Measurements from ENCODE around the gene CD200R1L.
A peak's percentile ranks its signal among the peaks of the same experiment; 100 is the strongest.
"Not testable (repeated sequence)": the region's sequence is repeated elsewhere in the genome, so short reads cannot be mapped to it uniquely, and the experiment has no call there.

The CD200R1L gene, protein sequence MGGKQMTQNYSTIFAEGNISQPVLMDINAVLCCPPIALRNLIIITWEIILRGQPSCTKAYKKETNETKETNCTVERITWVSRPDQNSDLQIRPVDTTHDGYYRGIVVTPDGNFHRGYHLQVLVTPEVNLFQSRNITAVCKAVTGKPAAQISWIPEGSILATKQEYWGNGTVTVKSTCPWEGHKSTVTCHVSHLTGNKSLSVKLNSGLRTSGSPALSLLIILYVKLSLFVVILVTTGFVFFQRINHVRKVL

DNA sequence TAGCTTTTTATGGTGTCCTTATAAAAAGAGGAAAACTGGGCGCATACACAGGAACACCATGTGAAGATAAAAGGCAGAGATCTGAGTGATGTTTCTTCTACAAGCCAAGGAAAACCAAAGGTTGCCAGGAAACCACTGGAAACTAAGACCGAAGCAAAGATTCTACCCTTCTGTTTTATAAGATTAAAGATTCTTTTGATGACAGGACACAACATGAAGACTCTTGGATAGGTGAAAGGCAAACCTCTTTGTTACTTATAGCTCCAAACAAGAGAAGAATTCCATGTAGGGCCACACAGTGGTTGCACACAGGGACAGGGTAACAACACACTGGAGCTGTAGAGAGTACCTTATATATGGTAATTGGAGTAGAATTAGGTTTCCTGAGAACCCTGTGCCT lies at the start of gene CD200R1L:
TSS of gene CD200R1L (minus strand) at position 101 of the 400 bp plus-strand sequence. CDS start 17,497 bp downstream, outside the sequence.
- DNase-seq (ENCODE audit: low read depth), result no peak

DNA sequence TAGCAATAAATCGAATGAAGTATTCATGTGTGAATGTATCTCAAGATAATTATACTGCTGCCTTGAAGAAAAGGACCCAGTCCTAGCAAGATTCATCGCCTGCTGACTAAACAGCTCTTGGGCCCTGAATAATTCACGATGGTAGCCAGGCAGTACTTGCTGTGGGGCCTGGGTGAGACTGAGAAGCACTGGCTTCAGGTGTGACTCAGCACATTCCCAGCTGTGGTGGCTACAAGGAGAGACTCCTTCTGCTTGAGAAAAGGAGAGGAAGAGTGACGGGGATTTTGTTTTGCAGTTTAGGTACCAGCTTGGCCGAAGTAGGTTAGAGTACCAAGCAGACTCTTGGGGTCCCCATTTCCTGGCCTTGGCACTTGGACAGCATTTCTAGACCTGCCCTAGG lies 47.6 kb upstream of the CD200R1L start:
- DNase-seq (ENCODE audit: low read depth), result no peak

DNA sequence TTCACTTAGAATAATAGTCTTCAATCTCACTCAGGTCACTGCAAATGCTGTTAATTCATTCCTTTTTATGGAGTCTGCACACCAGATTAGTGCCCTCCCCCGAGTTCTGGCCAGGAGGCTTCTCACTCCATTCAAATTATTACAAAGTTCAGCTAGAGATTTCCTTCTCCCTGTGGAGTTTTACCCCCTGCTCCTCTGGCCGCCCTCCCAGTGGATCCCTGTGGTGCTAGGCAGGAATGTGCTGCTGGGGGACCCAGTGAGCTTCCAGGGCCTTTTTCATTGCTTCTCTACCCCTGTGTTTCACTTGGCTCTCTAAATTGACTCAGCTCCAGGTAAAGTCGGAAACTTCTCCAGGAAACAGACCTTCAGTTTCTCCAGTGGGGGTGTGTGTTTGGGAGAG lies 42.7 kb upstream of the CD200R1L start:
- DNase-seq (ENCODE audit: low read depth), result no peak

DNA sequence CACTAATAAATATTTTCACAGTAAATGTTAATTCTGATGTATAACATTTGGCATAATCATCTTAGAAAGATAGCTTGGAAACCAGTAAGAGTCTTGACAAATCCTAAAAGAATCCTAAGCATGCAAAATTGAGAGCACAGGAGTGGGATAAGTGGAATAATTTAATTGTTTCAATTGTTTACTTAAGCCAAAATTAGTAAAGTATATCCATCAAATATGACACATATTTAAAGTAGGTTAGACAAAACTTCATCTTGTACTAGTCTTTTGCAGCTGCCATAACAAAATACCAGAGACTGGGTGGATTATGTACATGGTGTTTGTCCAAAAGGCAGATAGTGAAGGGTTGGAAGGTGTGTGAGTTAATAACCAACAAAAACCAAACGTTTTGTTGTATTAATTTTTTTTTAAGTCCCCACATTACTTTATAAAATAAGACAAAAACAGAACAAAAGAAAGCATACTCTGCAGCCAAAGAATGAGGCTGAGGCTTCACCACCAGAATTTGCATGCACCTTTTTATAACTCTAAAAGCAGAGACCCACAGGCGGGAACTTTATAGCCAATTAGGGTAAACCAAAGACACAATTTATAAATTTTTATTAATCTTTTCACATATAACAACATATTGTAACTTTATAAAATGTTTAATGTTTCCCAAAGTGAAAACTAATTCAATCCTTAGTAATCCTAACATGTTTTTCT lies 41.9 kb upstream of the CD200R1L start:
- DNase-seq (ENCODE audit: low read depth), result no peak

DNA sequence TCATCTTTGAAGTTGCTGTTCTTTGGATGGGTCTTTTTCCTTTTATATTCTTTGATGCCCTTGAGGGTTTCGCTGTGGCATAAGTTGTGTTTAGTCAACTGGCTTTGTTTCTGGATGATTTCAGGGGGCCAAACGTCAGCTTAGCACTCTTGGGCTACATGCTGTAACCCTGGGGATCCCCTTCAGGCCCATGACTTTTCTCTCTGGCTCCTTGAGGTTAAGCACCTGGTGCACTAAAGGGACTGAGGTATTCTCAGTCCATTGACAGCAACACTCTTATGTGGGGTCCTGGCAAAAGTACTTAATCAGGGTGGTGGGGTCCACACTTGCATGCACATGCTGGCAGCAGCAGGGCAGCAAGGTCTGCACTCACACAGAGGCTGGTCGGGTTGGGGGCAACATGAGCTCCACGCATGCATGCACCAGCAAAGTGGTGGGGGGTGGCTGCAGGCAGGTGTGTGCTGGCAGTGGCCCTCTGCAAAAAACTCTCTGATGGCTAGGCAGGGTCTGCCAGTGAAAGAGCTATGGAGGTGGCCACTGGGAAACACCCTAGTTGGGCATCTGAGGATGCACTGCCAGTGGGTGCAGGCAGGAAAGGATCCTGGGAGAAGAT lies 38.1 kb upstream of the CD200R1L start:
- no peak for DNase-seq (ENCODE audit: low read depth)

DNA sequence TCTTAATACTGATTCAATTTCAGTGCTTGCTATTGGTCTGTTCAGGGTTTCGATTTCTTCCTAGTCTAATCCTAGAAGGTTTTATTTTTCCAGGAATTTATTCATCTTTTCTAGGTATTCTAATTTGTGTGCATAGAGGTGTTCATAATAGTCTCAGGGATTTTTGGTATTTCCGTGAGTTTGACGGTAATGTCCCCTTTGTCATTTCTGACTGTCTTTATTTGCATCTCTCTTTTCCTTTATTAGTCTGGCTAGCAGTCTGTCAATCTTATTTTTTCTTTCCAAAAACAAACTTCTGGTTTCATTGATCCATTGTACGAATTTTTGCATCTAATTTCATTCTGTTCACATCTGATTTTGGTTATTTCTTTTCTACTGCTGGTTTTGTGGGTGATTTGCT lies 35.2 kb upstream of the CD200R1L start:
- no peak for DNase-seq (ENCODE audit: low read depth)

DNA sequence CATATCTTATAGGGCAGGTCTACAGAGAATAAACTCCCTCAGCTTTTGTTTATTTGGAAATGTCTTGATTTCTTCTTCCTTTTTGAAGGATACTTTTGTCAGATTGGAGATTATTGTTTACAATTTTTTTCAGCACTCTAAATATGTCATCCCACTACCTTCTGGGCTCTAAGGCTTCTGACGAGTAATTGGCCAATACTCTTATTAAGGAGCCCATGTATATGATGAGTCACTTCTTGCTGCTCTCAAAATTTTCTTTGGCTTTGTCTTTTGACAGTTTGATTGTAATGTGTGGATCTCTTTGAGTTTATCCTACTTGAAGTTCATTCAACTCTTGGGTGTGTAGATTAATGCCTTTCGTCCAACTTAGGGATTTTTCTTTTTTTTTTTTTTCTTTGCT lies 28.9 kb upstream of the CD200R1L start:
- DNase-seq (ENCODE audit: low read depth), result no peak

DNA sequence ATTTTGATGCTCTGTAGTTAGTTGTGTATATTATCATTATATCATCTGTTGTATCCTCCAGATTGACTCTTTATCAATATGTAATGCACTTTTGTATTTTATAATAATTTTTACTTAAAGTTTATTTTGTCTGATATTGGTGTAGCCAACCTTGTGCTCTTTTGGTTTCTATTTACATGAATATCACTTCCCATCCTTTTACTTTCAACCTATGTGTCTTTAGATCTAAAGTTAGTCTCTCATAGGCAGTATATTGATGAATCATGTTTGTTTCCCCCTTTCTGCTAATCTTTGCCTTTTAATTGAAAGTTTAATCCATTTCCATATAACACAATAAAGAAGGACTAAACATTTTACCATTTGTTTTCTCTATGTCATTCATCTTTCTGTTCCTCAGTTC lies 28.1 kb upstream of the CD200R1L start:
- DNase-seq (ENCODE audit: low read depth), result no peak

DNA sequence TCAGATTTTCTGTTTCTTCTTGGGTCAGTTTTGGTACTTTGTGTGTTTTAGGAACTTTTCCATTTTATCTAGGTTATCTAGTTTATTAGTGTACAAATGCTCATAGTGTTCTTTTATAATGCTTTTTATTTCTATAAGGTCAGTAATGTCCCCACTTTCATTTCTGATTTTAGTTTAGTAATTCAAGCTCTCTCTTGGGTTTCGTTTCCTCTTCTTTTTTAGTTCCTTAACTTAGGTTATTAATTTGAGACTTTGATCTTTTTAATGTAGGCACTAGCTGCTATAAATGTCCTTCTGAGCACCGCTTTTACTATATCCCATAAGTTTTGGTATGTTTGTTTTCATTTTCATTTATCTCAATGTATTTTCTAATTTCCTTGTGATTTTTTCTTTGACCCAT lies 27.0 kb upstream of the CD200R1L start:
- no peak for DNase-seq (ENCODE audit: low read depth)

DNA sequence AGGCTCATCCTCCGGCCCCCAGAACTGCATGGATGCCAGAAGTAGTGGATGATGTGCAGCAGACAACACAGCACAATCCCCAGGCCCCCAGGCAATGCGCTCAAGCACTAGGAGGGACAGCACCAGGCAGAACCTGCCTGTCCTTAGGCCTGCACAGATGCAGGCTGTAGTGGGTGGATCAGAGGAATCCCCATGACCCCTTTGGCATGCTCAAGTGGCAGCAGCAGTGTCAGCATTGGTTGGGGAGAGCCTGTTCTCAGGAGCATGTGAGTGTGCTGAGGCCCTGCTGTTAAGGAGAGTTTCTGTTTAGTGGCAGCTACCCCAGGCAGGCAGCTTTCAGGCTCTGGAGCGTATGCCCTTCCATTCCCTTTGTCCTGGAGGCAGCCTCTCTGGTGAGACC lies 25.1 kb upstream of the CD200R1L start:
- no peak for DNase-seq (ENCODE audit: low read depth)

DNA sequence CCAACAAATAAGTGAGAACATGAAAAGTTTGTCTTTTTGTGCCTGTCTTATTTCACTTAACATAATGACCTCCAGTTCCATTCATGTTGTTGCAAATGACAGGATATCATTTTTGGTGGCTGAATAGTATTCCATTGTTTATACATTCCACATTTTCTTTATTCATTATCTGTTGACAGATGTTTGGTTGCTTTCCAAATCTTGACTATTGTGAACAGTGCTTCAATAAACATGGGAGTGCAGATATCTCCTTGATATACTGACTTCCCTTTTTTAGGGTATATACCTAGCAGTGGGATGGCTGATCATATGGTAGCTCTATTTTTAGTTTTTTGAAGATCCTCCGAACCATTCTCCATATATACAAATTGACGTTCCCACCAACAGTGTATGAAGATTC lies 19.1 kb upstream of the CD200R1L start:
- no peak for DNase-seq (ENCODE audit: low read depth)

DNA sequence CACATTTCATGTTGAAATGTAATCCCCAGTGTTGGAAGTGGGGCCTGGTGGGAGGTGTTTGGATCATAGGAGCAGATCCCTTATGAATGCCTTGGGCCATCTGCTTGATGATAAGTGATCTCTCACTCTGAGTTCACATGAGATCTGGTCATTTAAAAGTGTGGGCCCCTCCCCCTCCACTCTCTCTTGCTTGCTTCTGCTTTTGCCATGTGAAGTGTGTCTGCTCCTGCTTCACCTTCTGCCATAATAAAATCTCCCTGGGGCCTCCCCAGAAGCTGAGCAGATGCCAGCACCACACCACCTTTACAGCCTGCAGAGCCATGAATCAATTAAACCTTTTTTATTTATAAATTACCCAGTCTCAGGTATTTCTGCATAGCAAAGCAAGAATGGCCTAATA lies 14.2 kb upstream of the CD200R1L start:
- DNase-seq (ENCODE audit: low read depth), result no peak

DNA sequence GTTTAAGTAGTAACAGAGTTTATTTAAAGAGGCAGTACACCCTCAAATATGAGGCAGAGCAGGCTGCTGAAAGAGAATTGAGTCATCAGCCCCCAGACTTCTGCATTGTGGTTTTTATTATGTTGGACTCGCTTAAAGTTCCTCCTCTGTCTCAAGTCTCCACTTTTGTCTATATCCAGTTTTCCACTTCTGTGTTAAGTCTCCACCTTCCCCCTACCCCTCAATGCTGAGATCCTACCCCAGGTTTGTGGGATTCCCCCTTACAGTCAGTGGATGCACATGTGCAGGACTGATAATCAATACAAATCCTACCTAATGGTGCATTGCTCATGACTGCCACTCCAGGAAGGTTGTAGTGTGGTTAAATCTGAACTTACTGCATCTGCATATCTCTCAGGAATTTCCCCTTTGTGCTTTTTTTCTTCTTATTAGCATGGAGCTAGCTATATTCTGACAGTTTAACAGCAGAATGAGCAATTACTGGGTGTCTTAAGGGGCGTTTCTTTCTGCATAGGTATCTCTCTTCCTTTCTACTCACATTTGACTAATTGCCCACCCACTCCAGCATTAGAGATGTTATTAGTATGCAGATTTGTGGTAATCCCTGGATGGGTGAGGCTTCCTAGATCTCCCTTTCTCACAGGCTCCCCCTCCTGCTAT lies 11.9 kb upstream of the CD200R1L start:
- DNase-seq (ENCODE audit: low read depth), result no peak

DNA sequence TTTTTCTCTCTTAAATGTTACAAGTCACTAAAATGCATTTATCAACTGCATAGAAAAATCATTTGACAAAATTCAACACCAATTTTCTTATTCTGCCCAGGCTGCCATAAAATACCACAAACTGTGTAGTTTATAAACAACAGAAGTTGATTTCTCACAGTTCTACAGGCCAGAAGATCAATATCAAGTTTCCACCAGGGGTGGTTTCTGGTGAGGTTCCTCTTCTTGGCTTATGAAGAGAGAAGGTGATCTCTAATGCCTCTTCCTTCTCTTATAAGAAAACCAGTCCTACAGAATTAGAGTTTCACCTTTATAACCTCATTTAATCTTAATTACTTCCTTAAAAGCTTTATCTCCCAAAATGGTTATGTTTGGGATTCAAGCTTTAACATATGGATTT lies 10.9 kb upstream of the CD200R1L start:
- no peak for DNase-seq (ENCODE audit: low read depth)

DNA sequence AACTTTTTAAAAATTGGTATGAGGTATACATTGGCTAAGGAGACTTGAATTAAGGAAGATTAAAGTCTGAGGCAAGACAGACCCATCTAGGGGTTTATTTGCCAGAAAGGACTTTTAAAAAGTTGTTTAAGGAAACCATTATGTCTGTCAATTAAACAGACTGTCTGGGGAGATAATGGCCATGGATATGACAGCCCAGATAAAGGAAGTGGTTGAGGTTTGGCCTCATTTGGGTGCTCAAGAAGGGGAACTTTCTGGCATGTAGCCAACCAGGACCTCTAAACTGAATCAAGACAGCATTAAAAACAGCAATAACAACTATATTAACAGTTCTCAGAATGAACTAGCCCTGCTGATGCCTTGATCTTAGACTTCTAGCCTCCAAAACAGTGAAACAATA lies 9.9 kb upstream of the CD200R1L start:
- peak; percentile 9 for DNase-seq (ENCODE audit: low read depth)

DNA sequence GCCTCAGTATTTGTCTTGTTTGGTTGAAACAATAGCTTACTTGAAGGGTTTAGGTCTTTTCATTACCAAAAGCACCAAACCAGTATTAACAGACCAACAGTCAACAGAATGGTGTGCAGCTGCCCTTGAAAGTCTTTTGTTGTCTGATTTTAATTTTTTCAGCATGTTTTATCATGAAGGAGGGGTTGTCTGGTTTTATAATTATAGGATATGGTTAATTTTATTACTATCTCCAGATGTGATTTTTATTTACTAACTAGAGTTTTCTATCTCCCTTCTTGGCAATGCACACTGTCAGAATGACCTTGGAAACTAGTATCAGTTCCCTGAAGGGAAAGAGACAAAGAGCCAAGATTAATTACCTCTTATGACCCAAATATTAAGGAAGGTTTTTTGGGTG lies 9.2 kb upstream of the CD200R1L start:
- DNase-seq (ENCODE audit: low read depth), result no peak

DNA sequence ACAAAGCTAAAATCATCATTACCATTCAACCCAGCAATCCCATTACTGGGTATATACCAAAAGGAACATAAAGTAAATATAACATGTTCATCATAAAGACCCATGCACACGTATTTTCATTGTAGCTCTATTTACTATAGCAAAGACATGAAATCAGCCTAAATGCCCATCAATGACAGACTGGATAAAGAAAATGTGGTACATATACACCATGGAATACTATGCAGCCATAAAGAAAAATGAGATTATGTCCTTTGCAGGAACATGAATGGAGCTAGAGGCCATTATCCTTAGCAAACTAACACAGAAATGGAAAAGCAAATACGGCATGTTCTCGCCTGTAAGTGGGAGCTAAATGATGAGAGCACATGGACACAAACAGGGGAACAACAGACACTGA lies 8.4 kb upstream of the CD200R1L start:
- DNase-seq (ENCODE audit: low read depth), result not testable (repeated sequence)

DNA sequence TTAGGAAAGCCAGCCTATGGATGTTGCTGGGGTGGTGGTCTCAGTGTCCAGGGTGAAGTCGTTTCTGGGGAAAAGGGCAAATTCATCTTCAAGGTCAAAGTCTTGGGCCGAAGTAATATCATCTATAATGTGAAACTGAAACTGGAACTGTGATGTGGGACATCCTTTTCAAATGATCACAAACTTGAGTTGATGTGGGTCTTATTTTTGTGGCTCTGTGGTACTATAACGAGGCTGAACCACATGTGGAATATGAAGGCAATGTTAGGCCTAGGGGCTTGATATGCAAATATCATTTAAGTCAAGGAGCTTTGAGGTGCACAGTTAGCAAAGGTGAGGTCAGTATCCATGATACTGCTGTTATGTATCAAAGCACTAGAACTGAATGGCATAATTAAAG lies 1.5 kb upstream of the CD200R1L start:
- DNase-seq (ENCODE audit: low read depth), result no peak

DNA sequence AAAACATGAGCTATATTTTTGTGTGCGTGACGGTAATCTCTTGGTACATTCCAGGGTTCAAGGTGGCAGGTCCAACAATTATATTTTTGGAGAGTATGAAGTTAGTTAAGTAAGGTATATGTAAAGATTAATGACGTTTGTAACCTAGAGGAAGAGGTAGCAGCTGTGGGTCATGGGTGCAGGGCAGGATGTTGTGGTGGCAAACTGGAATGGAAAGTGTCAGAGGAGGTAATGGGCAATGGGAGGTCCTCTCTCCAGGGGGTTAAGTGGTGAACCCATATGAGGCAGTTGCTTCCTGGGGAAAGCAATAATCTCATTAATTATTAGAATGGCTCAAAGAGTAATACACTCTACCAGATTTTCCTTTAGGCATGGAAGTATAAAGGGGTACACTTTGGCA lies 1.0 kb upstream of the CD200R1L start:
- DNase-seq (ENCODE audit: low read depth), result no peak

DNA sequence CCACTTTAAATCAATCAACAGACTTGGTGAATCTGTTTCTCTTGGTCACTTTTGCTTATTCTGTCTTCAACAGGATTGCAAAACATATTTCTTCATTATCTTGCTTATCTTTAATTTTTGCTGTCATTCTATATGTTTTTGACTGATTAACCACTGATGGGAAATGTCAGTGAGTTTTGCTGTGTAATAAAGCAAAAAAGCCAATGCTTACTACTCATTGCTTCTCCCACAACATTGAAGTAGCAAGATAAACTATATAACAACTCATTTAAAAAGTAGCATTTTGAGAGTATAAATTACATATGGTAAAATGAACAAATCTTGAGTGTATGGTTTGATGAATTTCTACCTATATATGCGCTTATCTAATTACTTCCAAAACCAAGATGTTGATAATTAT lies 892 bp downstream of the CD200R1L start:
- no peak for DNase-seq (ENCODE audit: low read depth)

DNA sequence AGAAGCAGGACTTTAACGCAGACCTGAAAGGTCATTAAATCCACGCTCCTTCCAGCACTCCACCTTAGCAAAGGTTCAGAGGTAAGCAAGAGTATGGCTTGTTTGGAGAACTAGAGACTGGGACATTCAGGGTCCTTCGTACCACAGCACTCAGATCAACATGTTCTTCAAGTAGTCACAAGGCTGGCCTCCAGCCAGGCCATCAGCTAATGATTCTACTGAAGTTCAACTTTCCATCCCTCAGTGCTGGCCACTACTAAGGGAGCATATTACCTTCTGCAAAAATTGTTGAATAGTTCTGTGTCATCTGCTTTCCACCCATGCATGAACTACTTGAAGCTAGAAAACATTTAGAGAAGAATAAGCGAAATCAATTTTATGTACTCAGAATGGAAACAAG lies 17.6 kb downstream of the CD200R1L start:
- DNase-seq (ENCODE audit: low read depth), result no peak

DNA sequence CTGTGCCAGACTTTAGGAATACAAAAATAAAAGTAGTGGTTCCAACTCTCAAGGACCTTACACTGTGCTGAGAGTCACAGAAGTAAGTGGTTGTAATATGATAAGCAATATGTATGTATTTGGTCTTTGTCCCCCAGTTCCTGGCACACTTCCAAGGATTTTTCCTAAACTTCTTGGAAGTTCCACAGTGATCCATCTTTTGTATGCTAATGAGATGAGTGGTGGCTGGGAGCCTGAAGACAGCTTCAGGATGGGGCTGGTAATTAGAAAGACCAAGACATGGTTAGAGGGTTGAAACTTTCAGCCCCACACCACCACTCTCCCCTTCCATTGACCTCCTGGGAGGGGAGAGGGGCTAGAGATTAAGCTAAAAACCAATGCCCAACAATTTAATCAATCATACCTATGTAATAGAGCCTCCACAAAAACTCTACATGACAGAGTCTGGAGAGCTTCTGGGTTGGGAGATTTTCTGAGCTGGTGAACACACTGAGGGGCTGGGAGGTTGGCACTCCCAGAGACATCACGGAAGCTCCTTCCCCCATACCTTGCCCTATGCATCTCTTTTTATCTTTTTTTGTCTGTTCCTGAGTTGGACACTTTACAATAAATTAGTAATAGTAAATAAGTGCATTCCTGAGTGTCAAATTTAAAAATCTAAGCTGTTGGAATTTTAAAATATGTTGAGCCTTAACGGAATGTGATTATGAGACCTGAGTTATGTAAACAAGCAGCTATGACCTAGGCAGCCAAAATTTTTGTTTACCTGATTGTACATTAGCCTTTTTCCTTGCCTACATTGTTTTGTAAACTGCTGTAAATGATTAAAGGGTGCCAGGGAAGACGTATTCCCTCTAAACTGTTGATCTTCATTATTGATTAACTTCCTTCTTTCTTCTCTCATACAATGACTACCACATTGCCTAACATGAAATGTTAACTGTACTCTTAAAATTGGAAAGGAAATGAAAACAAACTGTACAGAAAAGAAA lies 24.3 kb downstream of the CD200R1L start:
- no peak for DNase-seq (ENCODE audit: low read depth)
